ENCODE results near the gene STX11.

STX11 gene

DNA sequence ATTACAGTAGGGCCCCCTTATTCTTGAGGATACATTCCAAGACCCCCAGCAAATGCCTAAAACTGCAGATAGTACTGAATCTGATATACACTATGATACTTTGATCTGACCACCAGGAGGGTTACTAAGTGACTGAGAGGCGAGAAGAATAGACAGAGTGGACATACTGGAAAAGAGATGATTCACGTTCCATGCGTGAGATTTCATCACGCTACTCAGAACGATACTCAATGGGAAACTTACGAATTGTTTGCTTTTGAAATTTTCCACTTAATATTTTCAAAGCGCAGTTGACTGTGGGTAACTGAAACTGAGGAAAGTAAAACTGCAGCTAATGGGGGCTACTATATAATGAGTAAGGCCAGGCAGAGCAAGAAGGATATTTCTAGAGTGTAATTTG is 60.8 kb downstream of the STX11 start:
- Histone ChIP-seq H2BK120ac (ENCODE audit: low read depth, low read length) (no peak overlapping the region), H3K4me3 (ENCODE audit: insufficient read depth in 1 of 2, low read depth in 1 of 2, low read length in 2 of 2) (no peak overlapping the region), H3K4ac (ENCODE audit: low read depth in 1 of 2, low read length in 2 of 2) (no peak overlapping the region), H2AK5ac (ENCODE audit: low read length, severe bottlenecking) (no peak overlapping the region), H2BK15ac (ENCODE audit: low read depth, poor library complexity, severe bottlenecking) (no peak overlapping the region), H2AFZ (ENCODE audit: low read depth, low read length) (no peak overlapping the region), H2BK5ac (ENCODE audit: low read depth, low read length, poor library complexity, severe bottlenecking) (no peak overlapping the region), H3K36me3 (ENCODE audit: control insufficient read depth in 1 of 2, insufficient read depth in 2 of 2, low read depth in 1 of 2, low read length in 2 of 2) (no peaks in the 10 kb centered on the region), H4K8ac (ENCODE audit: low read length) (no peak overlapping the region), H3K14ac (ENCODE audit: low read length in 2 of 2) (no peak overlapping the region), H3K18ac (ENCODE audit: low read depth in 1 of 2, low read length in 2 of 2) (no peak overlapping the region), H3K27me3 (ENCODE audit: control insufficient read depth in 1 of 2, insufficient read depth in 1 of 2, low read length in 2 of 2) (peaks cover 2 to 7% of the 10 kb centered on the region in 2 experiments), H3K23ac (ENCODE audit: low read length in 2 of 2) (no peak overlapping the region), H3K9me3 (ENCODE audit: control insufficient read depth, low read length) (peaks cover 10% of the 10 kb centered on the region), H3K4me2 (ENCODE audit: low read length, poor library complexity, severe bottlenecking) (no peak overlapping the region), H3K9ac (ENCODE audit: low read length) (no peak overlapping the region), H4K91ac (ENCODE audit: low read length) (no peak overlapping the region), H3K79me1 (replicated peaks; ENCODE audit: low read length, poor library complexity, severe bottlenecking) (no peaks in the 10 kb centered on the region), H3K27ac (ENCODE audit: low read length, poor library complexity, severe bottlenecking) (no peak overlapping the region), H3K4me1 (ENCODE audit: control insufficient read depth, insufficient read depth, low read depth, low read length) (peaks cover 9% of the 10 kb centered on the region), H2BK12ac (ENCODE audit: low read length in 2 of 2) (no peak overlapping the region)
- no peak for DNase-seq
- 92% methylated on average over 7 of the region's 7 CpGs for WGBS

DNA sequence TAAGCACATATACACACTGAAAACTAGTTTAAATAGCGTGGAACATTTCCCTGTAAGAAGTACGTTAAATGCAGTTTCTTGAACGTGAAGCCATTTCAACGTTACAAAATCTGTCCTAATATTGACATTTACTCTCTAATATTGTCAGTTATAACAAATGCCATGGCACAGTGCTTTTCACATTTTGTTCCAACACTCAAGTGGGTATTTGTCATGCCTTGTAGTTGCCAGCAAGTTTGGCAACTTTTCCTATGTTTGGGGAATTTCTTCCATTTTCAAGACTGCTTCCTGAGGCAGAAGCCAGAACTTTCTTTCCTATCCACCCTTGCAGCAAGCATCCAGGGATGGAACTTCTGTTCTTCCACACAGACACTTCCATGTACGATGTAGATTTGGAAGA is 63.0 kb downstream of the STX11 start:
- H3K4me2 ChIP-seq (ENCODE audit: low read length, poor library complexity, severe bottlenecking), result no peak overlapping the region
- no peak overlapping the region for H3K4me3 ChIP-seq (ENCODE audit: insufficient read depth in 1 of 2, low read depth in 1 of 2, low read length in 2 of 2)
- WGBS, result 98% methylated on average over 5 of the region's 5 CpGs
- H2BK120ac ChIP-seq (ENCODE audit: low read depth, low read length), result no peak overlapping the region
- H3K36me3 ChIP-seq (ENCODE audit: control insufficient read depth in 1 of 2, insufficient read depth in 2 of 2, low read depth in 1 of 2, low read length in 2 of 2), result no peaks in the 10 kb centered on the region
- H3K4me1 ChIP-seq (ENCODE audit: control insufficient read depth, insufficient read depth, low read depth, low read length), result peaks cover 13% of the 10 kb centered on the region
- H3K79me1 ChIP-seq (replicated peaks; ENCODE audit: low read length, poor library complexity, severe bottlenecking), result no peaks in the 10 kb centered on the region
- no peak overlapping the region for H4K8ac ChIP-seq (ENCODE audit: low read length)
- no peak overlapping the region for H3K18ac ChIP-seq (ENCODE audit: low read depth in 1 of 2, low read length in 2 of 2)
- DNase-seq, result no peak
- no peak overlapping the region for H3K14ac ChIP-seq (ENCODE audit: low read length in 2 of 2)
- H2BK12ac ChIP-seq (ENCODE audit: low read length in 2 of 2), result no peak overlapping the region
- no peak overlapping the region for H2AK5ac ChIP-seq (ENCODE audit: low read length, severe bottlenecking)
- no peak overlapping the region for H4K91ac ChIP-seq (ENCODE audit: low read length)
- H3K27me3 ChIP-seq (ENCODE audit: control insufficient read depth in 1 of 2, insufficient read depth in 1 of 2, low read length in 2 of 2), result peaks cover 0 to 7% of the 10 kb centered on the region in 2 experiments
- no peak overlapping the region for H2AFZ ChIP-seq (ENCODE audit: low read depth, low read length)
- H3K23ac ChIP-seq (ENCODE audit: low read length in 2 of 2), result no peak overlapping the region
- no peak overlapping the region for H2BK15ac ChIP-seq (ENCODE audit: low read depth, poor library complexity, severe bottlenecking)
- no peak overlapping the region for H3K27ac ChIP-seq (ENCODE audit: low read length, poor library complexity, severe bottlenecking)
- no peak overlapping the region for H3K4ac ChIP-seq (ENCODE audit: low read depth in 1 of 2, low read length in 2 of 2)
- peaks cover 8% of the 10 kb centered on the region for H3K9me3 ChIP-seq (ENCODE audit: control insufficient read depth, low read length)
- H2BK5ac ChIP-seq (ENCODE audit: low read depth, low read length, poor library complexity, severe bottlenecking), result no peak overlapping the region
- H3K9ac ChIP-seq (ENCODE audit: low read length), result no peak overlapping the region

DNA sequence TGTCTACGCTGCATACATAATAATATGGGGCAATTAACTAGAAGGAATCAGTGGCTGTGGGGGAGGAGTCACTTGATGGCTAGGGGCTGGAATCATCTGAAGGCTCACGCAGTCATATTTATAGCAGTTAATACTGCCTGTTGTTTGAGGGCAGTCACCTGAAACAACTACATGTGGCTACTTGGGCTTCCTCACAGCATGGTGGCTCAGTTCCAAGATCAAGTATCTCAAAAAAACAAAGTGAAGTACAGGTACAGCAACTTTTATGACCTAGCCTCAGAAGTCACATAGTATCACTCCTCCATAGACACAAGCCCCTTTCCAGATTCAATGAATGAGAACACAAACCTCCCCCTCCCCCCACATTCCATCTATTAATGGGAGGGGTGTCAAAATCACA is 63.7 kb downstream of the STX11 start:
- peaks cover 13% of the 10 kb centered on the region for H3K4me1 ChIP-seq (ENCODE audit: control insufficient read depth, insufficient read depth, low read depth, low read length)
- H3K9me3 ChIP-seq (ENCODE audit: control insufficient read depth, low read length), result peaks cover 8% of the 10 kb centered on the region
- no peaks in the 10 kb centered on the region for H3K79me1 ChIP-seq (replicated peaks; ENCODE audit: low read length, poor library complexity, severe bottlenecking)
- H2AFZ ChIP-seq (ENCODE audit: low read depth, low read length), result no peak overlapping the region
- H4K91ac ChIP-seq (ENCODE audit: low read length), result no peak overlapping the region
- H3K9ac ChIP-seq (ENCODE audit: low read length), result no peak overlapping the region
- H3K23ac ChIP-seq (ENCODE audit: low read length in 2 of 2), result no peak overlapping the region
- no peak overlapping the region for H2BK12ac ChIP-seq (ENCODE audit: low read length in 2 of 2)
- no peak overlapping the region for H3K18ac ChIP-seq (ENCODE audit: low read depth in 1 of 2, low read length in 2 of 2)
- no peak overlapping the region for H3K4ac ChIP-seq (ENCODE audit: low read depth in 1 of 2, low read length in 2 of 2)
- peaks cover 0 to 2% of the 10 kb centered on the region in 2 experiments for H3K27me3 ChIP-seq (ENCODE audit: control insufficient read depth in 1 of 2, insufficient read depth in 1 of 2, low read length in 2 of 2)
- no peak overlapping the region for H3K4me2 ChIP-seq (ENCODE audit: low read length, poor library complexity, severe bottlenecking)
- H2BK15ac ChIP-seq (ENCODE audit: low read depth, poor library complexity, severe bottlenecking), result no peak overlapping the region
- H4K8ac ChIP-seq (ENCODE audit: low read length), result no peak overlapping the region
- no peak overlapping the region for H3K27ac ChIP-seq (ENCODE audit: low read length, poor library complexity, severe bottlenecking)
- H3K14ac ChIP-seq (ENCODE audit: low read length in 2 of 2), result no peak overlapping the region
- no peak overlapping the region for H2BK5ac ChIP-seq (ENCODE audit: low read depth, low read length, poor library complexity, severe bottlenecking)
- H3K4me3 ChIP-seq (ENCODE audit: insufficient read depth in 1 of 2, low read depth in 1 of 2, low read length in 2 of 2), result no peak overlapping the region
- WGBS, result 96% methylated on average over 2 of the region's 2 CpGs
- no peaks in the 10 kb centered on the region for H3K36me3 ChIP-seq (ENCODE audit: control insufficient read depth in 1 of 2, insufficient read depth in 2 of 2, low read depth in 1 of 2, low read length in 2 of 2)
- H2AK5ac ChIP-seq (ENCODE audit: low read length, severe bottlenecking), result no peak overlapping the region
- no peak for DNase-seq
- no peak overlapping the region for H2BK120ac ChIP-seq (ENCODE audit: low read depth, low read length)

DNA sequence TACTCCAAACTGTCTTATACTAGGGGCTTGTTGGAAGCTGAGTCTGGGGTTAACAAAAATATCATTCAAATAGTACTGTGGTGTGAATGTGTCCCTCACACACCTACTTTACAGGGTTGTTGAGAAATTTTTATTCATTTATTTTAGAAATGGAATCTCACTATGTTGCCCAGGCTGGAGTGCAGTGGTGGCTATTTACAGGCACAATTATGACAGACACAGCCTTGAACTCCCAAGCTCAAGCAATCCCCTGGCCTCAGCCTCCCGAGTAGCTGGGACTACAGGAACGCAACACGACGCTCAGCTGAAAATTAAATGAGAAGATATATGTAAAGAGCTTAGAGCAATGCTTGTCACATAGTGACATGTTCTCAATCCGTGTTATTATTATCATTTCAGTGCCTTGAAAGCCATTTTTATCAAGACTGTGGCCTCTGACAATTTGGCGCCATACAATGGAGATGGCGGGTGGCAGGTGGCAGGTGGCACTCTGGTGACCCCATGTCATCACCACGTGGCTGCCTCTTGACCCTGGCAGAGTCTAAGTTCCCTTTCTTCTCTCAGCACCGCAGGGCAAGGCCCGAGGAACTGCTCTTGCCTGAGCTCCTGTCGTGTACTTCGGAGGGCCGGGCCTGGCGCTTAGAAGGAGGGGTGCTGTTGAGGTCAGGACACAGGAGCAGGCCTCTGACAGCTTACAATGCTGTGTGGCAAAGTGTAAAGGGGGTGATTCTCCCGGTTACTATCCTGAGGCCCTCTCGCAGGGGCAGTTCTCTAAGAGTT is 64.5 kb downstream of the STX11 start:
- H2BK5ac ChIP-seq (ENCODE audit: low read depth, low read length, poor library complexity, severe bottlenecking), result no peak overlapping the region
- H3K4ac ChIP-seq (ENCODE audit: low read depth in 1 of 2, low read length in 2 of 2), result no peak overlapping the region
- H3K4me1 ChIP-seq (ENCODE audit: control insufficient read depth, insufficient read depth, low read depth, low read length), result peaks cover 13% of the 10 kb centered on the region

More for the DNA sequence above, 64.5 kb downstream of the STX11 start:
- 95% methylated on average over 16 of the region's 16 CpGs for WGBS
- Histone ChIP-seq H3K4me2 (ENCODE audit: low read length, poor library complexity, severe bottlenecking) (no peak overlapping the region), H3K23ac (ENCODE audit: low read length in 2 of 2) (no peak overlapping the region), H3K18ac (ENCODE audit: low read depth in 1 of 2, low read length in 2 of 2) (peak overlapping the region in 1 of 2 experiments; percentile 96), H2BK12ac (ENCODE audit: low read length in 2 of 2) (no peak overlapping the region), H3K36me3 (ENCODE audit: control insufficient read depth in 1 of 2, insufficient read depth in 2 of 2, low read depth in 1 of 2, low read length in 2 of 2) (no peaks in the 10 kb centered on the region), H3K14ac (ENCODE audit: low read length in 2 of 2) (no peak overlapping the region), H3K27ac (ENCODE audit: low read length, poor library complexity, severe bottlenecking) (no peak overlapping the region), H4K8ac (ENCODE audit: low read length) (peak overlapping the region; percentile 73), H2AFZ (ENCODE audit: low read depth, low read length) (peak overlapping the region; percentile 80), H3K27me3 (ENCODE audit: control insufficient read depth in 1 of 2, insufficient read depth in 1 of 2, low read length in 2 of 2) (no peaks in the 10 kb centered on the region), H2AK5ac (ENCODE audit: low read length, severe bottlenecking) (peak overlapping the region; percentile 29), H3K9me3 (ENCODE audit: control insufficient read depth, low read length) (peaks cover 8% of the 10 kb centered on the region), H2BK120ac (ENCODE audit: low read depth, low read length) (no peak overlapping the region), H2BK15ac (ENCODE audit: low read depth, poor library complexity, severe bottlenecking) (no peak overlapping the region), H3K79me1 (replicated peaks; ENCODE audit: low read length, poor library complexity, severe bottlenecking) (no peaks in the 10 kb centered on the region), H3K4me3 (ENCODE audit: insufficient read depth in 1 of 2, low read depth in 1 of 2, low read length in 2 of 2) (no peak overlapping the region), H3K9ac (ENCODE audit: low read length) (peak overlapping the region; percentile 91), H4K91ac (ENCODE audit: low read length) (peak overlapping the region; percentile 12)
- no peak for DNase-seq

Data from mesenchymal stem cell (in vitro differentiated cells and primary cell).